A549 (cell line): ENCODE measurements around the gene GRM4.

ENCODE experiments used
- CEBPB ChIP-seq, 2 experiments: fragments of >200 bp in 1 of 2; sonication (Bioruptor Twin) in 1 of 2; formaldehyde crosslinking in 1 of 2; IDR thresholded peaks; 2 replicates each; pipeline ENCODE4 v1.6.1; 2012 to 2016
- CHD4 ChIP-seq: fragments of 200-600 bp; sonication (generic); IDR thresholded peaks from 2 replicates; pipeline ENCODE4 v1.6.1; 2016; ENCODE audit warnings: antibody characterized with exemption, mild to moderate bottlenecking, borderline replicate concordance
- FOSB ChIP-seq: fragments of 250-450 bp; sonication (Bioruptor Pico); IDR thresholded peaks from 2 replicates; pipeline ENCODE4 v1.5.0; 2020; ENCODE audit warnings: mild to moderate bottlenecking, moderate library complexity
- FOXS1 ChIP-seq: fragments of 250-450 bp; sonication (Bioruptor Pico); IDR thresholded peaks from 2 replicates; pipeline ENCODE4 v1.5.0; 2020; ENCODE audit warnings: mild to moderate bottlenecking, moderate library complexity
- JUN ChIP-seq, 2 experiments: fragments of >200 bp; sonication (Bioruptor Twin); formaldehyde crosslinking; IDR thresholded peaks; 2 replicates in 1 of 2; 3 replicates in 1 of 2; pipeline ENCODE4 v1.6.1; 2016 to 2017
- RCOR1 ChIP-seq: fragments of 150-350 bp; IDR thresholded peaks from 2 replicates; pipeline ENCODE4 v1.6.1; 2014; ENCODE audit warnings: antibody characterized with exemption, low read length, low read depth
- RFX5 ChIP-seq: fragments of 450-650 bp; IDR thresholded peaks from 2 replicates; pipeline ENCODE4 v1.7.1; 2014; ENCODE audit warnings: antibody characterized with exemption, mild to moderate bottlenecking, moderate library complexity
- ZFP36 ChIP-seq: fragments of 450-650 bp; IDR thresholded peaks from 2 replicates; pipeline ENCODE4 v1.6.1; 2014; ENCODE audit warnings: borderline replicate concordance; ENCODE audit not compliant: partially characterized antibody
- TF ChIP-seq, protein P1 (sequence below): IDR thresholded peaks from 2 replicates; pipeline ENCODE4 v1.6.1; 2012
- TF ChIP-seq, protein P2 (sequence below): fragments of >200 bp; sonication (Bioruptor Twin); formaldehyde crosslinking; IDR thresholded peaks from 3 replicates; pipeline ENCODE4 v1.5.1; 2016

DNA sequence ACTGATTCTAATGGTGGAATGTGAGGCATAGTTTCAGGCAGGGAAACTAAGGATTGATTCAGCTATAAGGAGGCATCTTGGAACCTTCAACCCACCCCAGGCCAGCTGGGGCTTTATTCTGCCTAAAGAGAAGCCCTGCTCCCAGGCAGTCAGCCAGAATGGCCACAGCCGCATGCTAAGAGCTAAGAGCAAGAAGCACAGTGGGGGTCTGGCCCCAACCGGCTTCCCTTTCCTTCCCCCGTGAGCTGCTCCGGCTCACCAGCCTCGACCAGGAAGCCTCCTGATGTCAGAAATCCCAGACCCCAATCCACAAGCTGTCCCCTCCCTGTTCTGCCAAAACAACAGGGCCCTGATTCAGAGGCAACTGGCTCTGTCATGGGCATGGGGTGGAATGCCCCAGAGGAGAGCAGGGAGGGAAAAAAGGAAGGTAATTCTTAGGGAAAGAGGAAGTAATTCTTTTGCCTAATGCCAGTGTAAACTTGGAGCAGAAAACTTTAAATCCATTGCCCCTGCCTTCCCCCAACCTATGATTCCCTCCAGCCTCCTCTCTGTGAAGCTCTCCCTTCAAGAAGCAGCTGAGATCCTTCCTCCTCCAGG, 6.9 kb downstream of the GRM4 start:
- no peak for TF ChIP-seq RCOR1
- TF ChIP-seq FOXS1 (CRISPR knock-in tag), result no peak
- no peak for TF ChIP-seq CHD4
- TF ChIP-seq, protein P1, sequence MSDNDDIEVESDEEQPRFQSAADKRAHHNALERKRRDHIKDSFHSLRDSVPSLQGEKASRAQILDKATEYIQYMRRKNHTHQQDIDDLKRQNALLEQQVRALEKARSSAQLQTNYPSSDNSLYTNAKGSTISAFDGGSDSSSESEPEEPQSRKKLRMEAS, result no peak
- TF ChIP-seq ZFP36, result no peak
- TF ChIP-seq, protein P2, sequence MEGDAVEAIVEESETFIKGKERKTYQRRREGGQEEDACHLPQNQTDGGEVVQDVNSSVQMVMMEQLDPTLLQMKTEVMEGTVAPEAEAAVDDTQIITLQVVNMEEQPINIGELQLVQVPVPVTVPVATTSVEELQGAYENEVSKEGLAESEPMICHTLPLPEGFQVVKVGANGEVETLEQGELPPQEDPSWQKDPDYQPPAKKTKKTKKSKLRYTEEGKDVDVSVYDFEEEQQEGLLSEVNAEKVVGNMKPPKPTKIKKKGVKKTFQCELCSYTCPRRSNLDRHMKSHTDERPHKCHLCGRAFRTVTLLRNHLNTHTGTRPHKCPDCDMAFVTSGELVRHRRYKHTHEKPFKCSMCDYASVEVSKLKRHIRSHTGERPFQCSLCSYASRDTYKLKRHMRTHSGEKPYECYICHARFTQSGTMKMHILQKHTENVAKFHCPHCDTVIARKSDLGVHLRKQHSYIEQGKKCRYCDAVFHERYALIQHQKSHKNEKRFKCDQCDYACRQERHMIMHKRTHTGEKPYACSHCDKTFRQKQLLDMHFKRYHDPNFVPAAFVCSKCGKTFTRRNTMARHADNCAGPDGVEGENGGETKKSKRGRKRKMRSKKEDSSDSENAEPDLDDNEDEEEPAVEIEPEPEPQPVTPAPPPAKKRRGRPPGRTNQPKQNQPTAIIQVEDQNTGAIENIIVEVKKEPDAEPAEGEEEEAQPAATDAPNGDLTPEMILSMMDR, result no peak
- TF ChIP-seq FOSB (CRISPR knock-in tag), result no peak
- no peak for TF ChIP-seq CEBPB (IDR thresholded peaks at IDR 0.05)
- no peak for TF ChIP-seq JUN (IDR thresholded peaks at IDR 0.05)
- no peak for TF ChIP-seq RFX5
